Midbrain (tissue), 1 donor: Measurements from ENCODE around the gene ZNF804B.

ENCODE experiments used
- DNase-seq: peaks from one replicate; lab custom pipeline; 2025; lab: John Stamatoyannopoulos, UW

ZNF804B gene

GRCh38 chr7:88967432-88967831 lies 207.9 kb downstream of the ZNF804B start:
- DNase-seq: no peak

- no peak for DNase-seq
Observed at GRCh38 chr7:88969167-88969566, 209.7 kb downstream of the ZNF804B start.

GRCh38 chr7:88985295-88985694 lies 225.8 kb downstream of the ZNF804B start:
- no peak for DNase-seq

GRCh38 chr7:89001306-89001705 lies 241.8 kb downstream of the ZNF804B start:
- DNase-seq: no peak

GRCh38 chr7:89002981-89003956 lies 243.8 kb downstream of the ZNF804B start:
- no peak for DNase-seq

- no peak for DNase-seq
Observed at GRCh38 chr7:89012016-89012415, 252.5 kb downstream of the ZNF804B start.

- no peak for DNase-seq
Observed at GRCh38 chr7:89017695-89018094, 258.2 kb downstream of the ZNF804B start.

- no peak for DNase-seq
Observed at GRCh38 chr7:89021741-89022140, 262.2 kb downstream of the ZNF804B start.

GRCh38 chr7:89023206-89023605 lies 263.7 kb downstream of the ZNF804B start:
- no peak for DNase-seq

- DNase-seq: no peak
Observed at GRCh38 chr7:89023877-89024276, 264.4 kb downstream of the ZNF804B start.

- no peak for DNase-seq
Observed at GRCh38 chr7:89027781-89028180, 268.3 kb downstream of the ZNF804B start.

GRCh38 chr7:89028319-89028718 lies 268.8 kb downstream of the ZNF804B start:
- DNase-seq: no peak

- no peak for DNase-seq
Observed at GRCh38 chr7:89029864-89030263, 270.4 kb downstream of the ZNF804B start.

- no peak for DNase-seq
Observed at GRCh38 chr7:89041240-89041639, 281.7 kb downstream of the ZNF804B start.

GRCh38 chr7:89042940-89043339 lies 283.4 kb downstream of the ZNF804B start:
- DNase-seq: no peak

GRCh38 chr7:89049043-89049442 lies 289.5 kb downstream of the ZNF804B start:
- no peak for DNase-seq

GRCh38 chr7:89053130-89053529 lies 293.6 kb downstream of the ZNF804B start:
- no peak for DNase-seq

GRCh38 chr7:89054361-89054760 lies 294.9 kb downstream of the ZNF804B start:
- DNase-seq: no peak

- no peak for DNase-seq
Observed at GRCh38 chr7:89060234-89060633, 300.7 kb downstream of the ZNF804B start.

GRCh38 chr7:89064831-89065230 lies 305.3 kb downstream of the ZNF804B start:
- no peak for DNase-seq

- no peak for DNase-seq
Observed at GRCh38 chr7:89067048-89067447, 307.5 kb downstream of the ZNF804B start.

GRCh38 chr7:89072081-89072480 lies 312.6 kb downstream of the ZNF804B start:
- DNase-seq: no peak

GRCh38 chr7:89073776-89074175 lies 314.3 kb downstream of the ZNF804B start:
- no peak for DNase-seq

GRCh38 chr7:89077992-89078391 lies 318.5 kb downstream of the ZNF804B start:
- DNase-seq: no peak
